Suprapubic skin (tissue), 4 donors: Measurements from ENCODE around the gene ABHD17B. TPM values are rescaled to one million over a fixed set of nuclear protein-coding genes. Genes with fewer than 3 reads are reported as not detected.
"Not testable (repeated sequence)": the region's sequence is repeated elsewhere in the genome, so short reads cannot be mapped to it uniquely, and the experiment has no call there.

ENCODE experiments used
- DNase-seq, 2 donors: peaks; one replicate each; pipeline ENCODE4 v3.0.0-alpha.2; 2019; ENCODE audit warnings: low spot score in 2 of 2
- H3K27ac ChIP-seq: fragments of 200-600 bp; sonication (generic); one replicate; pipeline ENCODE4 v1.5.1; 2019
- H3K27me3 ChIP-seq: fragments of 200-600 bp; sonication (generic); one replicate; pipeline ENCODE4 v1.5.1; 2019
- H3K36me3 ChIP-seq: fragments of 200-600 bp; sonication (generic); one replicate; pipeline ENCODE4 v1.5.1; 2019
- H3K4me1 ChIP-seq: fragments of 200-600 bp; sonication (generic); one replicate; pipeline ENCODE4 v1.5.1; 2019
- H3K4me3 ChIP-seq: fragments of 200-600 bp; sonication (generic); one replicate; pipeline ENCODE4 v1.5.1; 2019; ENCODE audit warnings: mild to moderate bottlenecking
- H3K9me3 ChIP-seq: fragments of 200-600 bp; sonication (generic); one replicate; pipeline ENCODE4 v1.5.1; 2019
- EP300 ChIP-seq: sonication (generic); formaldehyde crosslinking; IDR thresholded peaks from one replicate; pipeline ENCODE4 v1.6.1; 2017; ENCODE audit warnings: antibody characterized with exemption
- POLR2A ChIP-seq, 2 donors: fragments of 450-650 bp; IDR thresholded peaks; one replicate each; pipeline ENCODE4 v1.6.1; 2017; ENCODE audit warnings: antibody characterized with exemption in 2 of 2, mild to moderate bottlenecking in 2 of 2, moderate library complexity in 2 of 2
- POLR2AphosphoS5 ChIP-seq, 3 donors: sonication (generic); formaldehyde crosslinking; IDR thresholded peaks; one replicate each; pipeline ENCODE4 v1.6.1; 2017; ENCODE audit warnings: antibody characterized with exemption in 3 of 3
- WGBS: methylation state at CpG from one replicate; pipeline ENCODE4 v1.1.5; 2018; 5-methylcytosine and 5-hydroxymethylcytosine counted together
- total RNA-seq, 4 donors: library from RNA; depleted of rRNA; stranded (reverse); fragments of >200 nt; gene quantifications; one replicate each; pipeline ENCODE4 v1.1.0, GENCODE V29; 2016
- TF ChIP-seq, protein P1 (sequence below), 2 donors: fragments of 200-600 bp in 1 of 2; fragments of 450-650 bp in 1 of 2; sonication (generic) in 1 of 2; IDR thresholded peaks; one replicate each; pipeline ENCODE4 v1.5.1; 2016 to 2019; ENCODE audit warnings: antibody characterized with exemption in 2 of 2, mild to moderate bottlenecking in 1 of 2, moderate library complexity in 1 of 2

The ABHD17B gene
- total RNA-seq, result 10 to 100 TPM; 22.4 to 40.7 (median 33.2) TPM

DNA sequence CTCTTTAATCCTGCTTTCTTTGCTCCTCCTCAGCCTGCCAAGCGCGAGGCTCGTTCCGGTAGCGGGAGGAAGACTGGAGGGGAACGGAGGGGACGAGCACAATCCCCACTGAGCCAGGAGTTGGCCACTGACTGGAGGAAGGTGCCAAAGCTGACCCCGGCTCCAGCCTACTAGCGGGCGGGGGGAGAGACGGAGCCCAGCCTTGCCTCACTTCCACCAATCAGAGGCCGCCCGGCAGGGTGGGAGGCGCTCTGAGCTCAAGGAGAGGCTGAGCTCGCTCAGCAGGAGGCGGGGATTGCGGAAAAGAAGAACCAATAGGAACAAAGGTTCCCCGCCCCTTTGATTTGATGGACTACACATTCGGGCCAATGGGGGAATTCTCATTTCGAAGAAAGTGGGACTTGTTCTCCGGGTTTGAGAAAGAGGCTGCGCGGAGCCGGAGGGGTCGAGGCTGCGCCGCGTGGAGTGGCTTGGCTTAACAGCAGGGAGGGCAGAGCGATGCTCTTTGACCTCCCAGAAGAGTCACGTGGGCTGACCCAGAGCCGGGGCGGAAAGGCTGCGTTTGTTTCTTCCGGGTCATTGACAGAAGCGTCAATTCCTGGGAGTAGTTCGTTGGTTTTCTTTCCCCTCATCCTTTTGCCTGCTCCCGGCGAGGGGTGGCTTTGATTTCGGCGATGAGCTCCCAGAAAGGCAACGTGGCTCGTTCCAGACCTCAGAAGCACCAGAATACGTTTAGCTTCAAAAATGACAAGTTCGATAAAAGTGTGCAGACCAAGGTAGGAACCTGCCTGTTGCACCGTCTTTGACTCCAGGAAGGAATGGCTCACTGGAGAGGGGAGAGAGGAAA, at the start of gene ABHD17B, which contains the start of gene C9orf85:
TSS of gene ABHD17B (minus strand) at position 133 of the 847 bp plus-strand sequence. CDS start 36,113 bp downstream, outside the sequence.
TSS of gene C9orf85 (plus strand) at position 579 of the 847 bp plus-strand sequence. CDS start at position 675, 96 bp downstream.
- Histone ChIP-seq H3K36me3 (no peaks in the 10 kb centered on the region), H3K4me1 (peaks cover 36% of the 10 kb centered on the region), H3K9me3 (no peaks in the 10 kb centered on the region), H3K27ac (peak within 1 kb of the TSS; percentile 93), H3K27me3 (no peaks in the 10 kb centered on the region), H3K4me3 (peak within 1 kb of the TSS; percentile 89)
- WGBS, result 0% methylated on average over 37 of the region's 45 CpGs
- DNase-seq, result peak; percentile 99
- TF ChIP-seq, protein P1, sequence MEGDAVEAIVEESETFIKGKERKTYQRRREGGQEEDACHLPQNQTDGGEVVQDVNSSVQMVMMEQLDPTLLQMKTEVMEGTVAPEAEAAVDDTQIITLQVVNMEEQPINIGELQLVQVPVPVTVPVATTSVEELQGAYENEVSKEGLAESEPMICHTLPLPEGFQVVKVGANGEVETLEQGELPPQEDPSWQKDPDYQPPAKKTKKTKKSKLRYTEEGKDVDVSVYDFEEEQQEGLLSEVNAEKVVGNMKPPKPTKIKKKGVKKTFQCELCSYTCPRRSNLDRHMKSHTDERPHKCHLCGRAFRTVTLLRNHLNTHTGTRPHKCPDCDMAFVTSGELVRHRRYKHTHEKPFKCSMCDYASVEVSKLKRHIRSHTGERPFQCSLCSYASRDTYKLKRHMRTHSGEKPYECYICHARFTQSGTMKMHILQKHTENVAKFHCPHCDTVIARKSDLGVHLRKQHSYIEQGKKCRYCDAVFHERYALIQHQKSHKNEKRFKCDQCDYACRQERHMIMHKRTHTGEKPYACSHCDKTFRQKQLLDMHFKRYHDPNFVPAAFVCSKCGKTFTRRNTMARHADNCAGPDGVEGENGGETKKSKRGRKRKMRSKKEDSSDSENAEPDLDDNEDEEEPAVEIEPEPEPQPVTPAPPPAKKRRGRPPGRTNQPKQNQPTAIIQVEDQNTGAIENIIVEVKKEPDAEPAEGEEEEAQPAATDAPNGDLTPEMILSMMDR (IDR thresholded peaks at IDR 0.05), result no peak
- TF ChIP-seq POLR2A (IDR thresholded peaks at IDR 0.05) (peak in 1 of 2 donors; percentile 89), POLR2AphosphoS5 (IDR thresholded peaks at IDR 0.05) (peak; percentile 56 to 93 (median 65)), EP300 (no peak)

GRCh38 chr9:71955300-71955915, 44.4 kb upstream of the ABHD17B start:
- Histone ChIP-seq H3K27ac (no peak overlapping the region), H3K4me1 (peaks cover 5% of the 10 kb centered on the region), H3K27me3 (no peaks in the 10 kb centered on the region), H3K9me3 (no peaks in the 10 kb centered on the region), H3K4me3 (no peak overlapping the region), H3K36me3 (peaks cover 8% of the 10 kb centered on the region)
- 31% methylated on average over 1 of the region's 1 CpG for WGBS
- no peak for DNase-seq
- TF ChIP-seq, protein P1 (IDR thresholded peaks at IDR 0.05), result no peak
- TF ChIP-seq POLR2AphosphoS5 (IDR thresholded peaks at IDR 0.05), result no peak
- TF ChIP-seq POLR2A (IDR thresholded peaks at IDR 0.05), result no peak
- TF ChIP-seq EP300, result no peak

GRCh38 chr9:71954652-71955051, 43.7 kb upstream of the ABHD17B start:
- DNase-seq, H3K36me3 ChIP-seq, H3K27me3 ChIP-seq, H3K4me3 ChIP-seq, H3K4me1 ChIP-seq, H3K9me3 ChIP-seq, H3K27ac ChIP-seq: not testable (repeated sequence)
- 81% methylated on average over 2 of the region's 2 CpGs for WGBS

DNA sequence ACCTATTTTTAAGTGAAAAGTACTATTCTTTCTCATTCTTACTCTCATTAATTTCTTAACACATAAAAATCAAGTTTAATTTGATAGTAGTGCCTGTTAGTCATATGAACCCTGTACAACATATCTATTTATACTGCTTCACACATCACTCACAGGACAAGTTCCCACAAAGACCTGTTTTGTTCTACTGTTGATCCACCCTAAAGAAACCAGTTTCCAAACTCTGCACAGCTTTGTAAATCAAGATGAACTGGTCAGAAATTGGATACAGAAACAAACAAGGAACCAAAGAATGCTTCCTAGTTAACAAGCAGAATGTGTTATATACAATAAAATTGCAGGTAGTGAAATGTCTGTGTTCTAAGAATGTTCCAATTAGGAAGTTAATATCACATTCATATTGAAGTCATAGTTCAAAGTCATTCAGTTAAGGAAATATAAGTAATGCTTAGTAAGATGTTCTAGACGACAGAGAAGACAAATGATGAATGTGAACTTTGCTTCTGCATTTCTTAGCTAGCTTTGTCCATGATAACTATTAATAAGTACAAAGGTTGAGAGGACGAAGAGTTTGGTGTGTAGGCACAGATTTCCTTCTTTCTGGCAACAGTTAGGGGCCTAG, 33.9 kb upstream of the ABHD17B start:
- Histone ChIP-seq H3K9me3 (no peaks in the 10 kb centered on the region), H3K27ac (peak overlapping the region; percentile 69), H3K27me3 (no peaks in the 10 kb centered on the region), H3K4me1 (peaks cover 18% of the 10 kb centered on the region), H3K4me3 (no peak overlapping the region), H3K36me3 (no peaks in the 10 kb centered on the region)
- no peak for DNase-seq
- WGBS, result 42% methylated on average over 2 of the region's 2 CpGs
- no peak for TF ChIP-seq POLR2A (IDR thresholded peaks at IDR 0.05)
- TF ChIP-seq POLR2AphosphoS5 (IDR thresholded peaks at IDR 0.05), result no peak
- TF ChIP-seq EP300, result no peak
- TF ChIP-seq, protein P1 (IDR thresholded peaks at IDR 0.05), result no peak

DNA sequence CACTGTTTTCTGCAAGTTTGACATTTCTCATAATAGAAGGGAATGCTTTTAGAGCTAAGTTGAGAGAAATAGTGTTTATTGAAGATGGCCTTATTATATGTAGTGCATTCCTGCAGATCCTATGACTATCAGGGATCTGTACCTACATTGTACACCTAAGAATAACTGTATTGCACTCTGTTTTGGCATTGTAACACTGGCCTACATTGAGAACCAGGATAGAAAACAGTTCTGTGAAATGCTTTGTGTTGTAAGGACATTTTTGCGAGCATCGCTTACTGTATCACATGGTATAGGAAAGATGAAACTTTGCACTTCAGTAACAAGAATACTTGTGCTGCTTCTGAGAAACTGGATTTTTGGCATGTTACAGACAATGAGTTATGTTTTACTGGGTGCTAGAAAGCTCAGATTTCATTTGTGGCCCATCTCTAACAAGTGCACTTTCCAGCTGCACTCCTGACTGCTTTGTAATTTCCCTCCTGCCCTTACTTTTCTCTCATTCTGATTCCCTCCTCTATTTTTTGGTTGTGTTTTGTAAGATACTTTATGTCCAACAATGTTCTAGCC, 31.1 kb upstream of the ABHD17B start:
- Histone ChIP-seq H3K4me1 (peaks cover 29% of the 10 kb centered on the region), H3K9me3 (no peaks in the 10 kb centered on the region), H3K27me3 (no peaks in the 10 kb centered on the region), H3K4me3 (no peak overlapping the region), H3K36me3 (no peaks in the 10 kb centered on the region), H3K27ac (no peak overlapping the region)
- WGBS, result 57% methylated on average over 2 of the region's 2 CpGs
- DNase-seq, result no peak
- TF ChIP-seq, protein P1 (IDR thresholded peaks at IDR 0.05), result no peak
- TF ChIP-seq POLR2A (IDR thresholded peaks at IDR 0.05) (no peak), EP300 (no peak), POLR2AphosphoS5 (IDR thresholded peaks at IDR 0.05) (no peak)
